GM18499 (cell line): ENCODE data around the gene RAPGEF4.

ENCODE experiments used
- ATAC-seq: cut with Tn5 transposase; IDR thresholded peaks from one replicate; pipeline ENCODE4 v1.9.1; 2021; ENCODE audit warnings: moderate number of reproducible peaks; ENCODE audit not compliant: insufficient read depth, unreplicated experiment

The RAPGEF4 gene

DNA sequence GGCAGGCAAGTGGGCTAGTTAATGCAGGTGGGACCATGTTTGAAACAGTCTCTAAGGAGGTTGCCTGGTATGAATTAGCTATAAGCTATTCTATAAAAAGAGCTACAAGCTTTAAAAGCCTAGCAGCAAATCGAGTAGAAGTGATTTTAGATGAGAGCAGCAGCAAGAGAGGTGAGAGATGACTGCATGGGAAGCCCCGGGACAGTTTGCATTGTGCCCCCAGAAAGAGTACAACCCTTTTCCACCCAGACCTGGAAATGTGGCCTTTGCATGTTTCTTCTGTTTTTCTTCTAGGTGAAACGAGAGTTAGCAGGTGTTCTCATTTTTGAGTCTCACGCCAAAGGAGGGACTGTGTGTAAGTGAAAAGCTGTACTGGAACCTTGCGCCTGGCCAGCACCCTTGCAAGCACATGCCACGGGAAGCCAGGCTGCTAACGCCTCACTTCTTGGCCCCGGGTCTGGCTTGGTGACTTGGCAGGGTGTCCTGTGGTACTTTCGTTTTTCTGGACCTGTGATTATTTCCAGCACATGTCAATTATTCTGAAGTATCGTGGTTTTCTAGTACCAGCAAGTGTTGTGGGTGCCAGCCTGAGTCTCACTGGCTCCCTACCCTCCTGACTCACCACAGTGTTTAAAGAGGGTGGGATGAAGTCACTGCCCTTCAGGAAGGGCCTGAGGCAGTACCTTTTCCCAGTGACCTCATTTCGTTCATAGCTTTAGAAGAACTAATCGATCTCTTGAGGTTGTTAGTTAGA is 249.7 kb downstream of the RAPGEF4 start:
- ATAC-seq, result no peak

DNA sequence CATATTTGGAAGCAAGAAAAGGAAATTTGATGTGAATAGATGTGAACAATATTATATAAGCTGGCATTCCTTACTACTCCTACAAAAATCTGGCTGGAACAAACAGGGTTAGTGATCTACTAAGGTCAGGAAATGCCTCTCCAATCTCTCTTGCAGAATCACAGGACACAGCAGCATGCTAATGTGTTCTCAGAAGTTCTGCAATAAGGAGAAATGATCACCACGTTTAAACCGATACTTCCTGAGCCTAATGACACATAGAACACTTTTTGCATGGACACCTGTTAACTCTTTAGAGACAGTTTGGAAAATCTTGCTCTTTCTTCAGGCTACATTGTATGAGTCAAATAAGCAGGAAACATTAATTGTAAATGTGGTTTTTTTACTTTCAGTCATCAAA is 250.4 kb downstream of the RAPGEF4 start:
- no peak for ATAC-seq

DNA sequence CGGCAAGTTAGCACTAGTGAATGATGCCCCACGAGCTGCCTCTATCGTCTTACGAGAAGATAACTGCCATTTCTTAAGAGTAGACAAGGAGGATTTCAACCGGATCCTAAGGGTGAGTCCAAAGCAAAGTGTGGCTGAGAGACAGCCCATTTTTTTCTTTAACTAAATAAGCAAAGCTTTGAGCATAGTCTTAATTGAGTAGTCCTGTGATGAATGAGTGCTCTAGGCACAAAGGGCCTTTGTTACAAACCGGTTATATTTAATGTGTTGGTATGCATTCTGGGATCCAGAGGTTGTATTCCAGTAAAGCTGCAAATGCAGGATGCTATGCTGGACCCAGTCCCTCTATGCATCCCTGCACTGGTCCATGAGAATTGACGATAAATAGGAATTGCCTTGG is 253.1 kb downstream of the RAPGEF4 start:
- ATAC-seq, result no peak

DNA sequence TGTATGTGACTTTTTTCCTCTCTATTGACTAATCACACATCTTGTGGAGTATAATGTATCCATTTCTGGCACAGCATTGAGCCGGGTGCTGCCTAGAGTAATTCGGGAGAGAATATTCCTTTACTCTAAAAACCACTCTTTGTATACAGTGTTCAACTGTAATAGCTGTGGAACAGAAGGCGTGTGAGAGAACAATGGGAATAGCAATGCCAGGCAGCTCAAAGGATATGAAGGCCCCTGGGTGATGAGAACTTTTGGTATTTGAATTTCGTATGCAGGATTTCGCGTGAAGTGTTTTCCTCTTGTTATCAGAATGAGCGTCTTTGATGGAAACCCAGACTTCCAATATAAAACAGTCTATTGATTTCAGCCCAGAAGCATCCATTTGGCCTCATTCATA is 255.4 kb downstream of the RAPGEF4 start:
- no peak for ATAC-seq

DNA sequence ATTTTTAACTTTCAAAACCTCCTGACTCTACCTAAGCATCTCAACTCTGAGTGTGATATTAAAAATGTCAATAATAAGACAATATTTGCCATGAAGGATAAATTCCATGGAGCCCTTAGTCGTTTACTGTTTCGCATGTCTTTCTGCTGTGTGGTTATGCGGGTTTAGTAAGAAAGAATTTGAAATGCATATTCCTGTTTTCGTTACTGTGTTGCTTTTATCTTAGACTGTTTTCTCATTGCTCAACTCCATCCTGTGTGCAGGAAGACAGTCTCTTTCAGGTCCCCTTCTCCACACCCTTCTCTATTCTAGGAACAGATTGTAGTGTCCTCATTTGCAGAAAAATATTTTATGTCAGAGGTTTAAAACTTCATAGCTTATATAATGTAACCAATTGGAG is 257.5 kb downstream of the RAPGEF4 start:
- ATAC-seq, result no peak

DNA sequence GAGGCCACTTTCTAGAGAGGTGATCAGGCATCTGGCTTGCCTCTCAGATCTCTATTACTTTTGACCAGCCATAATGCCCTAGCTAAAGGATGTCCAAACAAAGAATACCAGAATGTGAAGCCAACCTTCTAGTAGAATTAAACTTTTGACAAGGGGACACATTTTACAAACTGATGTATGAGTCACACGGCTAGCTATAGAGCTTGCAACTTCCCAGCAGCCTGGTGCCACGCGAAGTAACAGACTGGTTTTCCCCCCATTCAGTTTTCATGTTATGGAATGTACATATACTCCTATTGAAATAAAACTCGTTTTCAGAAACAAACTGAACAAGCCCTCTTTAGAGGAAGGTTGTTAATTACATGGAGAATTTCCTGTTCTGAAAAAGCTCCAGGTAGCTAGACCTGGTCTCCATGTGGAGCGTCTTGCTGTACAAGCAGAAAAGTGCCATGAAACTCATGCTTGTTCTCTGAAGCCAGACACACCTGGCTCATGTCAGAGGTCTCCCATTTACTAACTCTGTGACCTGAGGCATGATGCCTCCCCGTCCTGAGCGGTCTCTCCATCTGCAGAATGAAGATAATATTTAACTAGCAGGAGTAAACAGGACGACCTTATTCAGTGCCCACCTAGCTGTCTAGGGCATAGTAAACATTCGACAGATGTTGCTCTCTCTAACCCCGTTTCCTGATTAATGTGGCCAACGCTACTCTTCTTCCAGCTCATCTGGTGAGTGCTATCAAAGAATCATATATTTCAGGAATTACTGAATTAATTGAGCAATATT is 258.5 kb downstream of the RAPGEF4 start:
- ATAC-seq, result no peak

DNA sequence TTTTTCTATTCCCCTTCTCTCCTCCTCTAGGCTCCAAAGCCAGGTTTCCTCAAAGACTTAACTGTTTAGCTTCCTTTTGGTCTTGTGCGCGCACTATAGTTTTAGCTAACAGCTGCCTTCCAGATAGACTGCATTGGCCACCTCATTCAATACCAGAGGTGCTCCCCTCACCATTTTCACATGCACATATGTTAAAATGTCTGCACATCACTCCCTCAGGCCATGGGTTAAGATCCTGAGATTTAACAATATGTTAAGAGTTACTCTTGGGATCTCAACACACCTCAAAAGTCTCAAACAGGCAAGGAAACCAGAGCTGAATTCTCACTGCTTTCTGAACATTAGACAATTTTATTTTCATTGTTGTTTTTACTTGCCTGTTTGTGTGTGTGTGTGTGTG is 259.2 kb downstream of the RAPGEF4 start:
- no peak for ATAC-seq

DNA sequence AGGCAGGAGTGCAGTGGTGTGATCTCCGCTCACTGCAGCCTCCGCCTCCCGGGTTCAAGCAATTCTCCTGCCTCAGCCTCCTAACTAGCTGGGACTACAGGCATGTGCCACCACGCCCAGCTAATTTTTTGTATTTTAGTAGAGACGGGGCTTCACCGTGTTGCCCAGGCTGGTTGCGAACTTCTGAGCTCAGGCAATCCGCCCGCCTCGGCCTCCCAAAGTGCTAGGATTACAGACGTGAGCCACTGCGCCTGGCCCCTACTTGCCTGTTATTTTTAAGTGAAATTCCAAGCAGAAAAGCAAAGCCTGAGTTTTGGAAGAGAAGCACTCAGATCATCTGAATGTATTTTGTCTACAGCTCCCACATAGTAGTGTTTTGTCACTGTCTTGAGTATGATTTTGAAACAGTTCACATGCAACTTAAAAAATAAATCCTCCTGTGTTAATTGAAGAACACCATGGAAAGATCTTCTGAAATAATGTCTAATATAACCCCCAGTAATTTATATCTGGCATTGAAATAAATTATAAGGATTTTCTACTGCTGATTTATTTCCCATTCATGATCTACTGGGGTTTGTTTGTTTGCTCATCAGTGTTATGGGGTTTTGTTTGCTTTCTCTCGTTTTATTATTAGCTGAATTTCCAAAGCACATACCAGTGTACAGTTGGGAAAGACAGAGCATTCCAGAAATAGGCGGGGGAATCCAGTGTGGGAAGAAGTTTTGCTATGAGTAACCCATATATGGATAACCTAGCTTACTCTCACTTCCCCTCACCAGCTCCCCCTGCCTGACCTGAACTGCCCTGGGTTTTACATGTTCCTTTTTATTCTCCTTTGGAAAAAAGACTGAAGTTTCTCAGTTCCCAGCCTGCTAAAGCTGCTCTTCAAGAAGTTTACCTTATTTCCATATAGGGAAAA is 259.9 kb downstream of the RAPGEF4 start:
- ATAC-seq, result no peak

DNA sequence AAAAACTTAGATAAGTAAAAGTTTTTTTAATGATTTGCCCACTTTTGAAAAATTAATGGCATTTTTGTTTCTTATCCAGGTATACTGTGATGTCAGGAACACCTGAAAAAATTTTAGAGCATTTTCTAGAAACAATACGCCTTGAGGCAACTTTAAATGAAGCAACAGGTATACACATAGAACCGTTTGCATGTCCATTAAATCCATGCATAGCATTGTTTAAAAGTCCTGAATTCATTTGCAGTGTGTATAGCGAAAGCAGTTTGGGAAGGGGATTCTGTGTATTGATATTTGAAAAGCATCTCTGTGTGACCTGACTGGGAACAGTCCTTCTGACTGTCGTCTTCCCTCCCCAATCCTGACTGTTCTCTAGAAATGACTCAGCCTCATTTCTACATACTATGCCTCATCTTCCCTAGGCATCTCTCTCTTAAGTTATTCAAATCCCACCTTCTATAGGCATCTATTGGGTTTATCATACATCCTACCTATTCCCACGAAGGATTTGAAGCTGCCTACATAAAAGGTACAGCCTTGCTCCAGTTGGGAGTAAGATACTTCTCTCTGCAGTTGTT is 260.8 kb downstream of the RAPGEF4 start:
- no peak for ATAC-seq

DNA sequence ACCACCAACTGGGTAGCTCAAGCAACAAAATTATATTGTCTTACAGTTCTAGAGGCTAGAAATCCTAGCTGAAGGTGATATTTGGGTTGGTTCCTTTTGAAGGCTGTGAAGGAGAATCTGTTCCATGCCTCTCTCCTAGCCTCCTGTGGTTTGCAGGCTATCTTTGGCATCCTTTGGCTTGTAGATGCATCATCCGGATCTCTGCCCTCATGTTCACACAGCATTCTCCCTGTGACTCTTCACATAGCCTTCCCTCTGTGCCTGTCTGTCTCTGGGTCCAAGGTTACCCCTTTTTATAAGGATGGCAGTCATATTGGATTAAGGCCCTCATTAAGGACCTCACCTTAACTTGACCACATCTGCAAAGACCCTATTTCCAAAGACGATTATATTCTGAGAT is 261.4 kb downstream of the RAPGEF4 start:
- ATAC-seq, result no peak

DNA sequence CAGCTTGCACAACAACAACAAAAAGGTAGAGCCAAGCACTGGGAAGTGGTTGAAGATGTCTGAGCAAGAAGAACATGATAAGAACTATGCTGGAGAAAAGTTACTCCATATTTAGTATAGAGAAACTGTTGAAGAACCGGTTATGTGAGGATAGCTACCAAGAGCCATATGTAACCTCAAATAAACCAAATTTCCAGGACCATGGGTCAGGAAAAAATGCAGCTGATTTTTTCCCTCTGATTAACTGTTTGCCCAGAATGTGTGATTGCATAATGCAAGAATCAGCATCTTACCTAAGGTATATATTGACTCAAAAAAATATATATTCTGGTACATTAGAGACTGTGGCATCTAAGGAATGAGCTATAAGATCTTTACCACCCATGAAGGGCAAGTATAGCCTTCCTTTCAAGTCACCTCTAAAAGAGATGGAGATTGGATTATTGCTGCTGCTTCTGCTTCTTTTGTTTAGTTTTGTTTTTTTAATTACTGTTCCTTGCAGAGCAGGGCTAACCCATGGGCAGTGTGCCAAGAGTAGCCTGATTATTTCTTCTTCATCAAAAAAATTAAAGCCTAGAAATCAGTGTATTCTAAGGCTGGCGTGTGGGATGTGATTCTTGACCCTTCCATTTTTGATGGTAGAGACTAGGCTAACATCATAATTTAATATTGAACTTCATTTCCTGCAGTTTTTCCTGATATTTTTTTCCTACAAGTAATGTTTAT is 263.1 kb downstream of the RAPGEF4 start:
- ATAC-seq, result no peak

DNA sequence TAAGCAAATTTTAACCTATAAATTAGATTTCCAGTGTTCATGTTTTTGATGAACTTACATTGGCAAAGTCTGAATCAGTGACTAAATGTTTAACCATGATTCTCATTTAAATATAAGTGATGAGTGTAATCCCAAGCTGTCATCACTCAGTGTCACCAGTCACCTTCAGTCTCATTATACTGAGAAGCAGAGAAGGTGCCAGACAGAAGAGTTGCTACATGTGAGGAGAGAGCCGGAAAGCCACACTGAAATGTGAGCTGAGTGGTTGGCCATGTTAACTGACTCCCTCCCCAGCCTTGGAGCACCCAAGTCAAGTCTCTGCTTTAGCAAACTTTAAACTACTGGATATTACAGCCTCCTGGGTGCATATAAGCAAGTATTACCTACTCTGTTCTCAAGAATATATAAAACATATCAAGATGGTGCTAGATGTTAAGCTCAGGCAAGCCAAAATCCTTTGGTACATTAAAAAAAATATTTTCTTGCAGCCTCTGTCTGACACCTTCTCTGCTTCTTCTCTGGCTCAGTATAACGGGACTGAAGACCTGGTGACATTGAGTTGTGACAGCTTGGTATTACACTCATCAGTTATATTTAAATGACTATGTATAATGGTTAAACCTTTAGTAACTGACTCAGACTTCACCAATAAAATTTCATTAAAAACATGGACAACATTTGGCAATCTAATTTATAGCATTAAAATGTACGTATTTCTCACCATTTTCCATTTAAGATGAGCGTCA is 264.2 kb downstream of the RAPGEF4 start:
- no peak for ATAC-seq

DNA sequence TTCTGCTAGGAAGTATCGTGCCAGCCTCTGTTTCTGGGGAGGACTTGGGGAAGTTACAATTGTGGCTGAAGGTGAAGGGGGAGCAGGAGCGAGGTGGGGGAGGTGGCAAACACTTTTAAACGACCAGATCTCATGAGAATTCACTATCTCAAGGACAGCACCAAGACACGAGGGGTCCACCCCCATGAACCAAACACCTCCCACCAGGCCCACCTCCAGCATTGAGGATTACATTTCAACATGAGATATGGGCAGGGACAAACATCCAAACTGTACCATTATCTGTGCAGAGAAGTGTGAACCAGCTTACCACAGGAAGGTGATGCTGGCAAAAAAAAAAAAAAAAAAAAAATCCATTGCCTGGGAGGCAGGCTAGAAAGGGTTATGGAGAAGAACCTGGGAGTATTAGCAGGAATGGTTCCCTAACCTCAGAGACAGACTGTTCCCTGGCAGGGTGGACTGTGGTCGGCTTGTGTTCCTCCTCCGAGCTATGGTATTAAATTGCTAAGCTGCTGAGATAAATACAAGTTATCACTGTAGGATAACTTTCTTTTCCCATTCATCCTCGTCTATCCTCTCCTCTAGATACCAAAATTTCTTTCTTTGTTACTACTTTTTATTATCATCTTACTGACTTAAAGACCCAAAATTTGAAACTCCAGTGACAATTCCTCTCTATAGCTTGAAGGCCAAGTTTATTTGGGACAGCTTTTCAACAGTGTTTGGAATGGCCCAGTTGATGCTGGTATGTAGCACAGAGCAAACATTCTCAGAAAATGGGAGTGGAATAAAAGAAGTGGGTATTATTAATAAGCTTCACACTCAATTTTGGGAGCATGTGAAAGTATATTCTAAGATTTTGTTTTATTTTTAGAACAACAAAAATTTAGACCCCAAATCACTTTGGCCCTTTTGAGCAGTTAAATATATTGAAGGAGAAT is 266.3 kb downstream of the RAPGEF4 start:
- ATAC-seq, result no peak

DNA sequence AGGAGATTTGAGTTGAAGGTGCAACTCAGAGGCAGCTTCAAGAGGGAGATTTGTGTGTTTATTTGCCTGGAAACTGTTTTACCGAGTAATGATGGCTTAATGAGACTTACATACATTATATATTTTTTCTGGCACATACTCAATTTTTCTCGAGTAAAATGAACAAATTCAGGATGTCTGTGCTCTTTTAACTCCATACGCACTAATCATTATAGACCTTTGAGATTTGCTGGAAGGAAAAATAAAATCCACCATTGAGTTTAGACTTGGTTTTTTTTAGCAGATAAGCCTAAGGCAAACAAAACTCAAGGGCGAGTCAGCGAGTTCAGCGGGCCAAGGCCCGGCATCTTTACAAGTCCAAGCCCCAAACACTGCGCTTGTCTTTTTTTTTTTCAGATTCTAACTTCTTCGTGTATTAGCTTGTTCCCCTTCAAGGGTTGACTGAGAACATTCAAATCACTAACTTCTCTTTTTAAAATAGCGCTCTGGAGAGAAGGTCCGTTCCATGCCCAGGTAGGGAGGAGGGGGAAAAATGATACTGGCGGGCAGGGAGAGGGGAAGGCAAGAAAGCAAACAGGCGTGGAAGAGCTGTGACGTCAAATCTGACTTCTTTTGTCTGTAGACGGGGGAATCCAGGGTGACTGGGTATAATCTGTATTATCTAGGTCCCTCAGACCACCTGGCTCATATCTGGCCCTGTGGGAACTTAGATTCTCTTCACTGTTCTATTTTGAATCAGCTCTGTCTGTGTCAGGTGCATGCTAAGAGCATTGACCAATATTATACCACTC is 267.3 kb downstream of the RAPGEF4 start:
- ATAC-seq, result no peak

DNA sequence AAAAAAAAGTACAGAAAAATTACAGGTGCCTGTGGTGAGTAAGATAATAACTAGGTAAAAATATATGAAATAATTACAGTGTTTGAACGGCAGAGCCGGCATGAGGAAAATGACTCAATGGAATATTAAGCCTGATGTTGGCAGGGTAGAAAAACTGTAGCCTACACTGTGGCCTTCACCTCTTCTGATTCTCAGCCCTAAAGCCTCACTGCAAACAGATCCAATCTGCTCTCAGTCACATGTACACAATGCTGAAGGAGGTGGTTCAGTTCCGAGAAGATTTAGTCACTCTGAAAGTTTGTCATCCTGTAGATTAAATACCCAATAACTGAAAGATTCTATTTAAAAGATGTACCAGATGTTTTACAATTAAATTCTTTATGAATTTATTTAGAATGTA is 273.1 kb downstream of the RAPGEF4 start:
- no peak for ATAC-seq

DNA sequence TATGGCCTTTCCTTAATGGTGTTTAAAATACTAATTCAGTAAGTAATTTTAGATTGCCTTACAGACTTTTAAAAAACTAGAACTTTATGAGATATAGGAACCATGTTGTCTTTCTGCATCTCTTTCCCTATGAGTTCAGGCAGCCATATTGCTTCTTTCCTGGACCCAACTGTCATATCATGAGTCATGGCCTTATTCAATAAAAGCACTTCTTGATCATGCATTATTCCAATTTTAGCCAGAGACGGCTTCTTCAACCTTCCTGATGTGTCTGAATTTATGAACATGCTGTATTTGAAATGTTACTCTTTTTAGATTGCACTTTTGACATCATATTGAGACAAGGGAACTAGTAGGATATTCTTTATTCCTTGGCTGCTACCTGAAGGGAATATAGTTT is 274.6 kb downstream of the RAPGEF4 start:
- ATAC-seq, result no peak

DNA sequence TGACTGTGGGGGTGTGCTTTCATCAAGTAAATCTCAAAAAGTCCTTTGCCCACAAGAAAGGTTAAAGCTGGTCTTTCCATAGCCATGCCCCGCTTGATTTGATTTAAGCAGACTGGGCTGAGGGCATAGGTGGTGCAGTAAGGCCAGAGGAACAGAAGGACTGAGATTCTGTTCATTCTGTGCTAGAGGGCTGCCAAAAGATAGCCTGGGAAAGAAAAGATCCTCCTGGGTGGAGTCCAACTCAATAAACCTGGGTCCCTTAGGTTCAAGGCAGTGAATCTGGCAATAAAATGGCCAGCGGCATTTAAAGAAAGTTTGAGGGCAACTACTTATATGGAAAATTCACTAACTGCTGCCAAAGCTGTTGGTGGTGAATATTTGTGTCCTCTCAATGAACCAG is 280.8 kb downstream of the RAPGEF4 start:
- ATAC-seq, result no peak
